Neutrophil (primary cell): ENCODE results near the gene NDST3.
A peak's percentile ranks its signal among the peaks of the same experiment; 100 is the strongest.

ENCODE experiments used
- H3K27ac ChIP-seq: fragments of 200-600 bp; sonication (generic); 2 replicates; pipeline ENCODE4 v1.5.1; 2016; ENCODE audit warnings: mild to moderate bottlenecking, moderate library complexity
- H3K27me3 ChIP-seq: fragments of 200-600 bp; sonication (generic); 2 replicates; pipeline ENCODE4 v1.6.0; 2016; ENCODE audit warnings: mild to moderate bottlenecking
- H3K36me3 ChIP-seq: fragments of 200-600 bp; sonication (generic); 2 replicates; pipeline ENCODE4 v1.5.1; 2017
- H3K4me1 ChIP-seq, 2 experiments: fragments of 200-600 bp in 1 of 2; sonication (generic) in 1 of 2; 1 replicate in 1 of 2; 2 replicates in 1 of 2; pipeline versions ENCODE4 v1.5.1 to v1.6.1; 2013 to 2016; ENCODE audit warnings: low read depth in 1 of 2, low read length in 1 of 2, mild to moderate bottlenecking in 1 of 2, moderate library complexity in 1 of 2; ENCODE audit not compliant: control insufficient read depth in 1 of 2, insufficient read depth in 1 of 2
- H3K4me3 ChIP-seq, 2 experiments: fragments of 200-600 bp in 1 of 2; sonication (generic) in 1 of 2; 1 replicate in 1 of 2; 2 replicates in 1 of 2; pipeline ENCODE4 v1.5.1; 2013 to 2016; ENCODE audit warnings: low read depth in 1 of 2, low read length in 1 of 2, mild to moderate bottlenecking in 1 of 2, moderate library complexity in 1 of 2
- H3K9me3 ChIP-seq: fragments of 200-600 bp; sonication (generic); 2 replicates; pipeline ENCODE4 v1.5.1; 2016
- TF ChIP-seq, protein P1 (sequence below): fragments of 200-600 bp; sonication (generic); IDR thresholded peaks from 2 replicates; pipeline ENCODE4 v1.5.1; 2016; ENCODE audit warnings: antibody characterized with exemption

Gene NDST3

GRCh38 chr4:118224243-118224829, 190.1 kb downstream of the NDST3 start:
- Histone ChIP-seq H3K27me3 (no peaks in the 10 kb centered on the region), H3K4me3 (no peak overlapping the region)

GRCh38 chr4:118225511-118225910, 191.2 kb downstream of the NDST3 start:
- Histone ChIP-seq H3K4me3 (no peak overlapping the region), H3K36me3 (no peaks in the 10 kb centered on the region), H3K9me3 (no peaks in the 10 kb centered on the region), H3K27ac (no peak overlapping the region), H3K27me3 (no peaks in the 10 kb centered on the region), H3K4me1 (no peaks in the 10 kb centered on the region)
- TF ChIP-seq, protein P1, sequence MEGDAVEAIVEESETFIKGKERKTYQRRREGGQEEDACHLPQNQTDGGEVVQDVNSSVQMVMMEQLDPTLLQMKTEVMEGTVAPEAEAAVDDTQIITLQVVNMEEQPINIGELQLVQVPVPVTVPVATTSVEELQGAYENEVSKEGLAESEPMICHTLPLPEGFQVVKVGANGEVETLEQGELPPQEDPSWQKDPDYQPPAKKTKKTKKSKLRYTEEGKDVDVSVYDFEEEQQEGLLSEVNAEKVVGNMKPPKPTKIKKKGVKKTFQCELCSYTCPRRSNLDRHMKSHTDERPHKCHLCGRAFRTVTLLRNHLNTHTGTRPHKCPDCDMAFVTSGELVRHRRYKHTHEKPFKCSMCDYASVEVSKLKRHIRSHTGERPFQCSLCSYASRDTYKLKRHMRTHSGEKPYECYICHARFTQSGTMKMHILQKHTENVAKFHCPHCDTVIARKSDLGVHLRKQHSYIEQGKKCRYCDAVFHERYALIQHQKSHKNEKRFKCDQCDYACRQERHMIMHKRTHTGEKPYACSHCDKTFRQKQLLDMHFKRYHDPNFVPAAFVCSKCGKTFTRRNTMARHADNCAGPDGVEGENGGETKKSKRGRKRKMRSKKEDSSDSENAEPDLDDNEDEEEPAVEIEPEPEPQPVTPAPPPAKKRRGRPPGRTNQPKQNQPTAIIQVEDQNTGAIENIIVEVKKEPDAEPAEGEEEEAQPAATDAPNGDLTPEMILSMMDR = no peak

More at GRCh38 chr4:118224243-118224829, 190.1 kb downstream of the NDST3 start:
- Histone ChIP-seq H3K27ac (no peak overlapping the region), H3K4me1 (no peaks in the 10 kb centered on the region), H3K9me3 (no peaks in the 10 kb centered on the region), H3K36me3 (no peaks in the 10 kb centered on the region)
- TF ChIP-seq, protein P1 = peak; percentile 26

DNA sequence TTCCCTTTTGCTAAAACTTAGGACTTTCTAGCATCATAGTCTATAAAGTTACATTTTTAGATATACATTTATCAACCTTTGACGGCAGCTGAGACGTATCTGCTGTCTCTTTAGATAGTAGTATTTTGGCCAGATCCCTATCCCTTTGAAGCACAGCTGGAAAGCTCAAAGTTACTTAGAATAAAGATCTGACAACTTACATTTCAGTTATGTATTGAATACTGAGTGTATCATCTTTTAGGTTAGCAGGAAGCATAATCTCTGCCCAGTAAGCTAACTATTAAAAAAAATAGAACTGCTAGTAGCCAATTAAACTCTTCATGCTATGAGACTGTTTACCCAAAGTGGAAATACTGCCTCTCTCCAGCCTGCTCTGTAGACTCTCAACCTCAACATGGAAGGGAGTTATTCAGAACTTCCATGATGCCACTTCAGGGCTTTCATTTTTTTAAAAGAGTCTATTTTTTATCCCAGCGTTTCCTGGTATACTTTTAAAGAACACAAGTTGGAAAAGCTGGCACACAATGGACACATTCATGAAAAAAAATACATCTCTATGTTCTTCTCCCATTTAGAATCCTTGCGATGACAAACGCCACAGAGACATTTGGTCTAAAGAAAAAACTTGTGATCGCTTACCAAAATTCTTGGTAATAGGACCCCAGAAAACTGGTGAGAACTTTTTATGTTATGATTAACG, 192.2 kb downstream of the NDST3 start:
- TF ChIP-seq, protein P1 = no peak
- no peak overlapping the region for H3K4me3 ChIP-seq
- no peaks in the 10 kb centered on the region for H3K4me1 ChIP-seq
- H3K27me3 ChIP-seq = no peaks in the 10 kb centered on the region
- no peaks in the 10 kb centered on the region for H3K36me3 ChIP-seq
- no peaks in the 10 kb centered on the region for H3K9me3 ChIP-seq
- no peak overlapping the region for H3K27ac ChIP-seq

- no peak overlapping the region for H3K4me3 ChIP-seq
- H3K4me1 ChIP-seq = no peaks in the 10 kb centered on the region
- H3K36me3 ChIP-seq = no peaks in the 10 kb centered on the region
- TF ChIP-seq, protein P1 = no peak
- H3K9me3 ChIP-seq = no peaks in the 10 kb centered on the region
- no peaks in the 10 kb centered on the region for H3K27me3 ChIP-seq
- no peak overlapping the region for H3K27ac ChIP-seq
Observed at GRCh38 chr4:118235566-118236120, 201.4 kb downstream of the NDST3 start.

- TF ChIP-seq, protein P1 = no peak
- no peak overlapping the region for H3K4me3 ChIP-seq
- H3K27me3 ChIP-seq = no peaks in the 10 kb centered on the region
- no peaks in the 10 kb centered on the region for H3K9me3 ChIP-seq
- H3K27ac ChIP-seq = no peak overlapping the region
- no peaks in the 10 kb centered on the region for H3K36me3 ChIP-seq
- H3K4me1 ChIP-seq = no peaks in the 10 kb centered on the region
Observed at GRCh38 chr4:118237531-118237930, 203.2 kb downstream of the NDST3 start.
